HG03066 (cell line): Measurements from ENCODE around the gene ZFP92.

ENCODE experiments used
- ATAC-seq: cut with Tn5 transposase; IDR thresholded peaks from one replicate; pipeline ENCODE4 v1.9.1; 2021; ENCODE audit warnings: low read depth; ENCODE audit not compliant: unreplicated experiment

Gene ZFP92

DNA sequence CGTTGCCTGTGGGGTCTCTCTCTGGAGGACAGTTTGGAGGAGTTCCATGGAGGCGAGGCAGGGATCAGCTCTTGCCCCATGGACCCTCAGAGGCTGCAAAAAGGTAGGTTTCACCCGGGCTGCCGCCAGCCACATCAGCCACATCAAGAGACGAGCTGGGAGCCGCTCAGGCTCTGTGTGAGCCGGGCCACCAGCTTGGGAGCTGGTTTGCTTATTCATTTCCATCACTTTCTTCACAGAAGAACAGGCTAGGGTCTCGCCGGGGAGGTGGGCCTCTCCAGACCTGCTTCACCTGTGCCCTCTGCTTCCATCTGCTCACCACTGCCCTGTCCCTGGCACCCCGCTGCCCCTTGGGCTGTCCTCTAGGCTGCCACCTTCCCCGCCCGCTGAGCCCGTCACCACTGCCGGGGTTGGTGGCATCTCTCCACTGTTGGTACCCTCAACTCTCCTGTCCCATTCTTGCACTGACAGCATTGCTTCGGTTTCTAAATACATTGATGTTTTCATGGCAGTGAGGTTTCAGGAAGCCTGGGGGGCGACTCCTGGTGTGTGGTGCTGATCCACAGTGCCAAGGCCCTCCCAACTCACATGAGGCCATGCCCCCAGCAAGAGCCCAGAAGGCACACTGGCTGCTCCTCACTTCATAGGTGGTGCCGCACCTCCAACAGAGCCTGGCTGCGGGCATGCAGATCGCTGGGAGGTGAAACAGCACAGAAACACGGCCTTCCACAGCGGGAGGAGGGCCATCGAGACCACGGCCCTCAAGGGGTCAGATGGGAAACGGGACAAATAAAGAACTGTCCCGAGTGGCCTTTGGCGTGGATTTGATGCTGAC lies 39.1 kb downstream of the ZFP92 start:
- ATAC-seq = no peak

DNA sequence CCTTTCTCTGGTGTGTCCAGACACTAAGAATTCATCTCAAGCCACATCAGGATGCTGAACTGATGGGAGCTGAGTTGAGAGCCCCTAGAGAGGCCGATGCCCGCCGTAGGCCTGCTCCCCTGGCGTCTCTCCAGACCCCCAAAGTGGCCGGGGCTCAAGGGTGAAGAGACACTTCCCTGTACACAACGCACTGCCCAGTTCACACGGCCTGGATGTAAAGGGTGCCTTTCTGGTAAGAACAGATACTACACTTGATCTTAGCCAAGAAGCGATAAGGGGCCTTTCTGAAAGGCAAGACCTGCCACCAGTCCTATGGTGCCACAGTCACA lies 39.6 kb downstream of the ZFP92 start:
- no peak for ATAC-seq

DNA sequence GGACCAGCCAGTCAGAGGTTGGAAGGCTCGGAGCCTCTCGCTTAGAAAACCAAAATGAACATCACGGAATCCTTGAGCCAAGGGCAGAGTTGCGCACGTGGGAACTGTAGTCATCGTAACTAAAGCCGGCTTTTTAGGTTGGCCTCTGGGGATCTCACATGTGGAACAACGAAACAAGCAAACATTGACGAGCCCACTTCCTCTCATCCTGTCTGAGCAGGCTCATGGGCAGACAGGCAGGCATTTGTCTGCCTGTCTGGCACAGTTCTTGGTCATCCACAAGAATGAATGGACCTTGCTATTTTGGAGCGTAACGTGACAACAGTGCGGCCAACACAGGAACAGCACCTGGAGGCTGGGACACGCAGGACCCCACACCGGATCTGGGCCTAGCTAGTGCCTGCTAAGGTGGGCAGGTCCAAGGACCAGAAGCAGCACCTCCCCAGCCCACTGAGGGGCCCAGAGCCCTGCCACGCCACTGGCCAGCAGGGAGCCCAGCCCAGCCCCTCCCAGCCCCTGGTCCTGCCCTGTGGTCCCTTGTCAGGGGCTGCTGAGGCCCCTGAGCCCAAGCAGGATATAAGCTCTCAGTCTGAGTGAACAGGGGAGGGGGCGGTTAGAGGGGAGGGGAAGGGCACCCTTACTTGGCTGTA lies 43.8 kb downstream of the ZFP92 start:
- ATAC-seq = no peak

DNA sequence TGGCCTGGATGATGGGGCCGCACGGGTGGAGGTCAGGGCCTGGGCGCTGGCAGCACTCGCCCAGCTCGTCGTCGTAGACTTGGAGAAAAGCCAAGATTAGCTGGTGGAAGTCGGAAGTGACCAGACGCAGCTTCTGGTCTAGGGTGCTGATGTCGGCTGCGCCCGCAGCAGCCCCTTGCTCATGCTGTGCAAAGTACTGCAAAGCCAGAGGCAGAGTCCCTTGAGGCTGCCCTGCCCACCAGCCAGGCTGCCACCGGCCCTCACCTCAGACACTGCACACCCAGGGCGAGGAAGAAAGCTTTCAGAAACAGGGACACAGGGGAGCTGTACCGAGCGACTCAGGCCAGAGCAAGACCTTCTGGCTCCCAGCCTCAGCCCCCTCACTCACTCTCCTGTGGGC lies 44.3 kb downstream of the ZFP92 start:
- ATAC-seq = no peak

DNA sequence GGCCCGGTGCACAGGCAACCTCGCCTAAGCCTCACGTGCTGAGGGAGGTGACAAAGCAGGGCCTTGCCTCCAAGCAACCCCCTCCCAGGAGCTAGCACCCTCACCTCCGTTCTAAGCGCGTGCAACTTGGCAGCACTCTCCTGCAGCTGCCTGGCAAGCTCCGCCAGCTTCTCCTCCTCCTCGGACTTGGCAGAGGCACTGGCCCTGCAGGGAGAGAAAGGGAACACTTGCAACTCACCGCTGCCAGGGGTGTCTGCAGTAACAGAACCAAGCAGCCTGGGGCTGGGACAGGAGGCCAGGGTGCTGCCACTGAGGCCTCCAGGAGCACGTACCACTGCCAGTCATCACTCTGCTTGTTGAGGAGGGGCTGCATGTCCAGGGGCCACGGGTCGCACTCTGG lies 44.9 kb downstream of the ZFP92 start:
- ATAC-seq = no peak

DNA sequence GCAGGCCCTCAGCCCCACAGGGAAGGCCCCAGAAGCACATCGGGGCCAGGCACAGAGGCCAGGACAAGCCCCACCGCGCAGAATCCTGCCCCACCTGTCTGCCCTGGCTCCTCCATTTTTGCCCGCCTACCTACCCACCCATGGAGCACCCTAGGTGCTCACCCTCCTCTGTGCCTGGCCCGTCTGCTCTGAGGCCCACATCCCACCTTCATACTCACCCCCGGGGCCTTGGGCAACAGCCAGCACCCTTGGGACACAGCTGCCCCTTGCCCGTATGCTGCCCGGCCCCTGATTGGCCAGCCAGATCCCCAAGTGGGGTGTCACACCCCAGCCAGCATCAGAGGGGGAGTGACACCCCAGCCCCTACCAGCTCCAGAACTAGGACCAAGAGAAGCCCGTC lies 45.4 kb downstream of the ZFP92 start:
- no peak for ATAC-seq

DNA sequence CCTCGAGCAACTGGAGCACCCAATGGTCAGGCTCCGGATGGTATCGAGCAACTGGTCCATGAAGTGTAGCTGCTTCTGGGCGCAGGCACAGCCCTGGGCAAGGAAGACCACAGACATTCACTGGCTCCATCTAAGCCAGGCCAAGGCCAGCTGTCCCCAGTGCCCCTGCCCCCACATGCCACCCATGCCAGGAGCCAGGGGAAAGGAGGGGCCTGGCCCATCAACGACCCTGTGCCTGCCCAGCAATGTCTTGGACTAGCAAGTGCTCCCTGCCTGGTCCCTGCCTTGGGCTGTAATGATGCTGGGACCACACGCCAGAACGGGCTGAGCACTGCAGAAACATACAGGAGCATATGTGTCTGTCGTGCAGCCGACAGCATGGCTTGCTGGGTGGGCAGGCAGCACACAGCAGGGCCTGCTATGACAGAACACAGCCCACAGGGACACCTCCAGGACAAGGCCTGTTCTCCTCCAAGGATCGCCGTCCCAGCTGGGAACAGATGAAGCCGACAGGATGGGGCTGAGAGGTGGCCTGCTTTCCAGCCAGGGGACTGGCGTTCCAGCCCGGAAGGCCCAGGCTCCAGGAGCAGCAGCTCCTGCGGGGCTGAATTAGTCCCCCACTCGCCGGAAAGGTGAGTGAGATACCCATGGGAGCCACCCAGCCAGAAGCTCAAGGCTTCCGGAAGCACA lies 46.0 kb downstream of the ZFP92 start:
- no peak for ATAC-seq

DNA sequence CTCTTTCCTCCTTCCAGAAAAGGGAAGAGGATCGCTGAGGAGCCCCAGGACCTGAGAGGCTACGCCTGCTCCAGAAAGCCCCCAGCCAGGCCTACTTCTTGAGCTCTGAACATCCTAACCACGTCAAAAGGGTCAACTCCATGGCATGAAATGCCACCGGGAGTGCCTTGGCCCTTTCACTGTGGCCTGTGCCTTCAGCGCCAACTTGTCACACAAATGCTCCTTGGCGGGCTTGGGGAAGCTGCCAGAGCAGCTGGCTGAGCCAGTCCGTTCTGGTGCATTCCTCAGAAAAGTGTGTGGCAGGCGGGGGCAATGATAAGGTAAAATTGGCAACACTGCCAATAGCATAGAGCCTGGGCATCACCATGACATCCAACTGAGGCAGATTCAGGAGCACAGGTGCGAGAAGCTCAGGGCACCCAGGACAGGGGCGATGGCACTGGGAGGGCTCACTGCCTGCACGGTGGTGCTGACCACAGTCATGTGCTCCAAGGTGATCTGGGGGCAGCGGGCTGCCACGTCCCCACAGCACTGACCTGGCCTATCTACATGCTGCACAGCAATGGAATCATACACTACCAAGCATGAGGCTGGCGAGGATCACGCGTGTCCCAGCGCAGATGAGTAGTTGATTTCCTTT lies 46.7 kb downstream of the ZFP92 start:
- no peak for ATAC-seq

DNA sequence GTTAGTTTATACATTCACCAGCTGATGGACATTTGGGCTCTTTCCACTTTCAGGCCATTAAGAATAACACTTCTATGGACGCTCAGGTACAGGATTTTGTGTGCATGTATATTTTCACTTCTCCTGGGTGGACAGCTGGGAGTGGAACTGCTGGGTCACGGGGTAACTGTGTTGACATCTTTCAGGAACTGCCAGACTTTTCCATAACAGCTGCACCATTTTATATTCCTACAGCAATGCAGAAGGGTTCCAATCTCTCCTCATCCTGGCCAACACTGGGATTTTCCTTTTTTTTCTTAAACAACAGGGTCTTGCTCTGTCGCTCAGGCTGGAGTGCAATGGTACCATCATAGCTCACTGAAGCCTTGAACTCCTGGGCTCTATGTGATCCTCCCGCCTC lies 47.2 kb downstream of the ZFP92 start:
- ATAC-seq = no peak

DNA sequence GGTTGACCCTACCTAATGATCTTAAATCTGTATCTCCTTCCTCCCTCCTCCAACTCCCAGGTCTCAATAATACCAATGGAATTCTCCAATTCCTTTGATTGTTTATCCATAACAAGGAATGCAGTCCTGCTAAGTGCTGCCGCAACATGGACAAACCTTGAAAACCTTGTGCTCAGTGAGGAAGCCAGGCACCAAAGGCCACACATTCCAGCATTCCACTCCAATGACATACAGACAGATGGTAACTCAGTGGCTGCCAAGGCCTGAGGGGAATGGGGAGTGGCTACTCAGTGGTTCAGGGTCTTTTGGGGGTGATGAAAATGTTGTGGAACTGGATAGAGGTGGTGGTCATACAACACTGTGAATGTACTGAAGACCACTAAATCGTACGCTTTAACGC lies 48.7 kb downstream of the ZFP92 start:
- no peak for ATAC-seq

DNA sequence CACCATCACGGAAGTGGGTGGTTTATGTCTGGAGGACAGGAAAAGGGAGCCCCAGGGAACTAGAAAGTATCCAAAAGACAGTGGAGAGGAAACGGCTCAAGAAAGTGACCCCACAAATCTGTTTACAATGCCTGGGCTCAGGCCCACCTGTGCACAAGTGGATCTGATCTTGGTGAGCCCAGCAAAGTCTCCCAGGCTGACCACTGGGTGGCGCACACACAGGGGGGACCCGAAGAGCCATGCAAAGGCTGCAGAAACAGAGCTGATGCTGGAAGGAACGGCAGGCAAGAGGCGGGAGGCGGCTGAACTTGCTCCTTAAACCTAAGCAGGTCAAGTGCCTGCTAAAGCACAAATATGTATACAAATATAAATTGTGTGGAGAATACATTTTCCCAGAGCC lies 49.6 kb downstream of the ZFP92 start:
- ATAC-seq = no peak
